ENCODE data around the gene TMEM204. TPM values are rescaled to one million over a fixed set of nuclear protein-coding genes. Genes with fewer than 3 reads are reported as not detected.
A peak's percentile ranks its signal among the peaks of the same experiment; 100 is the strongest.

TMEM204 gene
- polyA plus RNA-seq (2011; rRNA removed), result 6.2 and 8.4 TPM in 2 replicates
- 5.5 and 8.4 TPM in 2 replicates for polyA minus RNA-seq (2011; rRNA and poly(A)+ RNA removed)

GRCh38 chr16:1533443-1533951 is at the start of gene TMEM204:
Gene TMEM204, plus strand, starts transcription at chr16:1533666. Its CDS starts 610 bp downstream, at chr16:1534276.
- H3K27ac ChIP-seq (ENCODE audit: low read depth, low read length), result peak within 1 kb of the TSS; percentile 81
- DNase-seq (ENCODE audit: low read depth, low spot score), result peak; percentile 32
- no peak for TF ChIP-seq CTCF (IDR thresholded peaks at IDR 0.05; ENCODE audit: low read depth, low read length)
- peaks cover 6% of the 10 kb centered on the region; the same call in 1 of the 2 replicates for H3K9me3 ChIP-seq (ENCODE audit: control insufficient read depth, insufficient read depth, low read length)
- ChIA-PET CTCF (interaction anchor here (0.5 kb wide), 1 partner anchor 211 kb away, joined by 4 read pairs; no protein-coding TSS in a partner anchor), POLR2A (no interaction called here)
- H3K4me3 ChIP-seq (ENCODE audit: low read depth, low read length), result peak within 1 kb of the TSS; percentile 56
- H3K27me3 ChIP-seq (ENCODE audit: control insufficient read depth, insufficient read depth, low read length), result no peaks in the 10 kb centered on the region

GRCh38 chr16:1485847-1486496 is 47.5 kb upstream of the TMEM204 start:
- CTCF ChIA-PET, result no interaction called here
- Histone ChIP-seq H3K27me3 (ENCODE audit: control insufficient read depth, insufficient read depth, low read length) (peaks cover 4% of the 10 kb centered on the region), H3K9me3 (ENCODE audit: control insufficient read depth, insufficient read depth, low read length) (peaks cover 7% of the 10 kb centered on the region; the same call in 1 of the 2 replicates), H3K4me3 (ENCODE audit: low read depth, low read length) (no peak overlapping the region), H3K27ac (ENCODE audit: low read depth, low read length) (no peak overlapping the region)
- POLR2A ChIA-PET, result interaction anchor here (0.6 kb wide), 1 partner anchor 24 kb away, joined by 5 read pairs; no protein-coding TSS in a partner anchor
- no peak for DNase-seq (ENCODE audit: low read depth, low spot score)
- TF ChIP-seq CTCF (IDR thresholded peaks at IDR 0.05; ENCODE audit: low read depth, low read length), result no peak

- no peak for DNase-seq (ENCODE audit: low read depth, low spot score)
- CTCF ChIA-PET, result no interaction called here
- no peak overlapping the region for H3K27ac ChIP-seq (ENCODE audit: low read depth, low read length)
- no peak for TF ChIP-seq CTCF (IDR thresholded peaks at IDR 0.05; ENCODE audit: low read depth, low read length)
- POLR2A ChIA-PET, result no interaction called here
- no peak overlapping the region for H3K4me3 ChIP-seq (ENCODE audit: low read depth, low read length)
- peaks cover 7% of the 10 kb centered on the region; the same call in 1 of the 2 replicates for H3K9me3 ChIP-seq (ENCODE audit: control insufficient read depth, insufficient read depth, low read length)
- peaks cover 4% of the 10 kb centered on the region for H3K27me3 ChIP-seq (ENCODE audit: control insufficient read depth, insufficient read depth, low read length)
These were observed 46.7 kb upstream of the TMEM204 start for GRCh38 chr16:1486551-1487390.

GRCh38 chr16:1487395-1488053 is 45.9 kb upstream of the TMEM204 start:
- H3K27me3 ChIP-seq (ENCODE audit: control insufficient read depth, insufficient read depth, low read length), result peaks cover 4% of the 10 kb centered on the region
- H3K4me3 ChIP-seq (ENCODE audit: low read depth, low read length), result no peak overlapping the region
- no peak for DNase-seq (ENCODE audit: low read depth, low spot score)
- ChIA-PET CTCF (no interaction called here), POLR2A (interaction anchor here (0.5 kb wide), 1 partner anchor 103 kb away, joined by 3 read pairs; no protein-coding TSS in a partner anchor)
- peaks cover 7% of the 10 kb centered on the region; the same call in 1 of the 2 replicates for H3K9me3 ChIP-seq (ENCODE audit: control insufficient read depth, insufficient read depth, low read length)
- no peak overlapping the region for H3K27ac ChIP-seq (ENCODE audit: low read depth, low read length)
- TF ChIP-seq CTCF (IDR thresholded peaks at IDR 0.05; ENCODE audit: low read depth, low read length), result no peak

Measured in AG04450 (cell line).